HCT116 (cell line): Measurements from ENCODE around the gene TJP1. TPM values are rescaled to one million over a fixed set of nuclear protein-coding genes. Genes with fewer than 3 reads are reported as not detected.

Experiments used
- ATAC-seq: fragments of 200-7000 bp; cut with Tn5 transposase; 2 replicates; pipeline ENCODE4 v1.9.1; 2020; ENCODE audit warnings: mild to moderate bottlenecking, moderate library complexity
- BruUV-seq: library from RNA; stranded (reverse); fragments of 400-500 nt; replicated peaks from 2 replicates; lab custom pipeline; 2021; lab: Mats Ljungman, UMichigan
- CTCF ChIA-PET: fragments of 300-600 bp; sonication (Branson Sonifier 250); formaldehyde crosslinking; loops from one replicate; lab custom pipeline; 2021; ENCODE audit warnings: antibody characterized with exemption; lab: Charles Lee
- POLR2A ChIA-PET: fragments of 300-600, 350-600 bp; sonication (Branson Sonifier 250); formaldehyde crosslinking; loops from one replicate; lab custom pipeline; 2021; ENCODE audit warnings: antibody characterized with exemption; lab: Charles Lee
- RAD21 ChIA-PET, 2 experiments: fragments of 300-600 bp; sonication (Branson Sonifier 250); formaldehyde crosslinking; loops; one replicate each; lab custom pipeline; 2023; ENCODE audit warnings: low total read pairs in 2 of 2; ENCODE audit not compliant: uncharacterized antibody in 2 of 2, unreplicated experiment in 2 of 2, low non-redundant PET in 1 of 2; lab: Charles Lee
- DNase-seq: peaks from one replicate; pipeline ENCODE4 v3.0.0-alpha.2; 2010; ENCODE audit warnings: low read depth, low spot score
- H2AFZ ChIP-seq: fragments of 200-600 bp; shearing (Covaris generic), sonication (generic); 2 replicates; pipeline ENCODE4 v1.6.1; 2017; ENCODE audit warnings: low read depth, mixed run types, mixed read lengths, antibody characterized with exemption, low read length; ENCODE audit not compliant: poor library complexity, severe bottlenecking
- H3K27ac ChIP-seq: 2 replicates; pipeline ENCODE4 v1.5.1; 2012; ENCODE audit warnings: low read depth, low read length
- H3K27me3 ChIP-seq: fragments of 200-600 bp; sonication (generic); 2 replicates; pipeline ENCODE4 v1.6.1; 2016; ENCODE audit warnings: mixed run types, low read length, mixed read lengths; ENCODE audit not compliant: insufficient read depth
- H3K36me3 ChIP-seq, 2 experiments: fragments of 200-500 bp in 1 of 2; fragments of 200-600 bp in 1 of 2; sonication (Bioruptor generic) in 1 of 2; sonication (generic) in 1 of 2; 2 replicates each; pipeline versions ENCODE4 v1.5.1 to v1.6.1; 2014 to 2016; ENCODE audit warnings: low read length in 2 of 2, inconsistent platforms in 1 of 2, mixed read lengths in 1 of 2, mixed run types in 1 of 2; ENCODE audit not compliant: insufficient read depth in 2 of 2, control insufficient read depth in 1 of 2
- H3K4me1 ChIP-seq, 2 experiments: fragments of 200-600 bp in 1 of 2; sonication (generic) in 1 of 2; 2 replicates each; pipeline versions ENCODE4 v1.5.1 to v1.6.1; 2012 to 2017; ENCODE audit warnings: low read length in 2 of 2, inconsistent platforms in 1 of 2, mild to moderate bottlenecking in 1 of 2, mixed read lengths in 1 of 2, mixed run types in 1 of 2, moderate library complexity in 1 of 2; ENCODE audit not compliant: insufficient read depth in 2 of 2, control insufficient read depth in 1 of 2
- H3K4me2 ChIP-seq: fragments of 200-600 bp; sonication (generic); 2 replicates; pipeline ENCODE4 v1.6.1; 2017; ENCODE audit warnings: mixed run types, low read length, mixed read lengths
- H3K4me3 ChIP-seq, 2 experiments: fragments of 200-600 bp in 1 of 2; sonication (generic) in 1 of 2; replicated peaks in 1 of 2; 2 replicates each; pipeline ENCODE4 v1.5.1; 2011 to 2016; ENCODE audit warnings: low read length in 2 of 2, control low read depth in 1 of 2, low read depth in 1 of 2, mild to moderate bottlenecking in 1 of 2, mixed read lengths in 1 of 2, mixed run types in 1 of 2
- H3K79me2 ChIP-seq: fragments of 200-600 bp; sonication (generic); 2 replicates; pipeline ENCODE4 v1.6.1; 2017; ENCODE audit warnings: mild to moderate bottlenecking, mixed run types, low read length, moderate library complexity, mixed read lengths; ENCODE audit not compliant: insufficient read depth
- H3K9ac ChIP-seq: fragments of 200-600 bp; sonication (generic); 2 replicates; pipeline ENCODE4 v1.6.1; 2016; ENCODE audit warnings: low read length, mixed read lengths
- H3K9me2 ChIP-seq: fragments of 200-600 bp; sonication (generic), shearing (Covaris generic); 2 replicates; pipeline ENCODE4 v1.6.1; 2017; ENCODE audit warnings: mixed run types, mild to moderate bottlenecking, moderate library complexity; ENCODE audit not compliant: insufficient read depth
- H3K9me3 ChIP-seq, 2 experiments: fragments of 200-500 bp in 1 of 2; fragments of 200-600 bp in 1 of 2; sonication (Bioruptor generic) in 1 of 2; sonication (generic) in 1 of 2; 2 replicates each; pipeline ENCODE4 v1.6.1; 2014 to 2017; ENCODE audit warnings: low read length in 2 of 2, mixed read lengths in 2 of 2, inconsistent platforms in 1 of 2, low read depth in 1 of 2, mild to moderate bottlenecking in 1 of 2, mixed run types in 1 of 2, moderate library complexity in 1 of 2; ENCODE audit not compliant: control insufficient read depth in 1 of 2, insufficient read depth in 1 of 2
- H4K20me1 ChIP-seq: fragments of 200-600 bp; sonication (generic), shearing (Covaris generic); 2 replicates; pipeline ENCODE4 v1.6.1; 2017; ENCODE audit warnings: mixed run types, mild to moderate bottlenecking, moderate library complexity; ENCODE audit not compliant: insufficient read depth
- CEBPB ChIP-seq: IDR thresholded peaks from 2 replicates; pipeline ENCODE4 v1.6.1; 2012; ENCODE audit warnings: low read depth
- ELF1 ChIP-seq: IDR thresholded peaks from 2 replicates; pipeline ENCODE4 v1.6.1; 2012; ENCODE audit warnings: low read depth, borderline replicate concordance
- EZH2phosphoT487 ChIP-seq: fragments of 200-600 bp; IDR thresholded peaks from 2 replicates; pipeline ENCODE4 v1.6.1; 2018; ENCODE audit warnings: antibody characterized with exemption, borderline replicate concordance
- FOSL1 ChIP-seq: IDR thresholded peaks from 2 replicates; pipeline ENCODE4 v1.6.1; 2012; ENCODE audit warnings: low read depth
- JUND ChIP-seq: IDR thresholded peaks from 2 replicates; pipeline ENCODE4 v1.6.1; 2012
- MAX ChIP-seq: IDR thresholded peaks from 2 replicates; pipeline ENCODE4 v1.6.1; 2012
- POLR2A ChIP-seq: IDR thresholded peaks from 2 replicates; pipeline ENCODE4 v1.7.0; 2011; ENCODE audit warnings: borderline replicate concordance; ENCODE audit not compliant: insufficient read depth, insufficient read length; ENCODE audit errors: extremely low read depth
- POLR2AphosphoS5 ChIP-seq: IDR thresholded peaks from 2 replicates; pipeline ENCODE4 v1.6.1; 2011; ENCODE audit warnings: mild to moderate bottlenecking, low read depth, low read length, moderate library complexity
- RAD21 ChIP-seq: IDR thresholded peaks from 2 replicates; pipeline ENCODE4 v1.6.1; 2012; ENCODE audit warnings: low read depth, mild to moderate bottlenecking
- SIN3A ChIP-seq: IDR thresholded peaks from 2 replicates; pipeline ENCODE4 v1.6.1; 2012; ENCODE audit warnings: low read depth
- SP1 ChIP-seq: IDR thresholded peaks from 2 replicates; pipeline ENCODE4 v1.6.1; 2012; ENCODE audit warnings: low read depth
- SRF ChIP-seq: IDR thresholded peaks from 2 replicates; pipeline ENCODE4 v1.6.1; 2012; ENCODE audit warnings: low read depth
- TCF7L2 ChIP-seq: IDR thresholded peaks from 2 replicates; pipeline ENCODE4 v1.7.0; 2011; ENCODE audit warnings: borderline replicate concordance, inconsistent platforms; ENCODE audit not compliant: insufficient read depth, insufficient read length; ENCODE audit errors: extremely low read depth
- ZFX ChIP-seq: fragments of 450-650 bp; IDR thresholded peaks from 2 replicates; pipeline ENCODE4 v1.6.1; 2017
- ZNF274 ChIP-seq: fragments of 200-500 bp; sonication (Bioruptor generic); IDR thresholded peaks from 2 replicates; pipeline ENCODE4 v1.6.1; 2014; ENCODE audit warnings: mild to moderate bottlenecking, low read depth, low read length, inconsistent platforms
- intact Hi-C: fragments of 100-400 bp; cut with micrococcal nuclease; formaldehyde crosslinking; loops from 2 replicates; pipeline ENCODE4 v1.10.0; 2022
- total RNA-seq: library from RNA; stranded (reverse); gene quantifications from one replicate; pipeline ENCODE4 v1.2.1, GENCODE V29; 2021; ENCODE audit not compliant: unreplicated experiment
- TF ChIP-seq, protein P1 (sequence below): IDR thresholded peaks from 2 replicates; pipeline ENCODE4 v1.6.1; 2012
- TF ChIP-seq, protein P2 (sequence below), 3 experiments: fragments of 200-600 bp in 1 of 3; sonication (generic) in 1 of 3; IDR thresholded peaks in 2 of 3; conservative IDR thresholded peaks in 1 of 3; 2 replicates each; pipeline ENCODE4 v1.5.1; 2012 to 2017; ENCODE audit warnings: low read depth in 2 of 3, low read length in 2 of 3, antibody characterized with exemption in 1 of 3, borderline replicate concordance in 1 of 3, control low read depth in 1 of 3, mild to moderate bottlenecking in 1 of 3, mixed read lengths in 1 of 3, mixed run types in 1 of 3, moderate library complexity in 1 of 3; ENCODE audit not compliant: insufficient read depth in 1 of 3

Gene TJP1
- total RNA-seq, 1 experiment from 2014 or later = 83.6 TPM

GRCh38 chr15:29753506-29753905 is 68.8 kb downstream of the TJP1 start:
- ATAC-seq (no peak), DNase-seq (no peak)
- Histone ChIP-seq H2AFZ (no peak overlapping the region), H3K9ac (no peak overlapping the region), H3K27me3 (no peaks in the 10 kb centered on the region), H3K27ac (no peak overlapping the region), H3K4me2 (no peak overlapping the region), H3K36me3 (peaks cover 0 to 5% of the 10 kb centered on the region in 2 experiments; a peak in 1 of 4 replicates), H3K4me1 (no peaks in the 10 kb centered on the region), H3K9me3 (no peaks in the 10 kb centered on the region), H3K4me3 (no peak overlapping the region), H3K9me2 (no peaks in the 10 kb centered on the region), H4K20me1 (no peaks in the 10 kb centered on the region), H3K79me2 (peaks cover 24% of the 10 kb centered on the region)
- ChIA-PET CTCF (no interaction called here), POLR2A (no interaction called here), RAD21 (no interaction called here)
- no TSS peak for BruUV-seq
- TF ChIP-seq EZH2phosphoT487 (no peak), ELF1 (no peak), ZFX (no peak), RAD21 (no peak), SP1 (no peak), SIN3A (no peak), MAX (no peak), SRF (no peak), JUND (no peak), TCF7L2 (no peak), FOSL1 (no peak), POLR2A (no peak)
- intact Hi-C loops = no loop called here

- Histone ChIP-seq H3K27me3 (no peaks in the 10 kb centered on the region), H3K4me2 (no peak overlapping the region), H4K20me1 (no peaks in the 10 kb centered on the region), H3K79me2 (peaks cover 20% of the 10 kb centered on the region), H3K4me1 (no peaks in the 10 kb centered on the region), H3K9ac (no peak overlapping the region), H3K36me3 (peaks cover 0 to 5% of the 10 kb centered on the region in 2 experiments; a peak in 2 of 4 replicates), H3K4me3 (no peak overlapping the region), H3K27ac (no peak overlapping the region), H3K9me2 (no peaks in the 10 kb centered on the region), H3K9me3 (no peaks in the 10 kb centered on the region), H2AFZ (no peak overlapping the region)
- ChIA-PET RAD21 (no interaction called here), POLR2A (interaction anchor here (1.0 kb wide), 1 partner anchor 175 kb away, joined by 3 read pairs; no protein-coding TSS in a partner anchor), CTCF (interaction anchor here (8.4 kb wide), 1 partner anchor 174 kb away, joined by 180 read pairs; no protein-coding TSS in a partner anchor)
- DNase-seq (no peak), ATAC-seq (no peak)
- intact Hi-C loops = no loop called here
- BruUV-seq = no TSS peak
- TF ChIP-seq MAX (no peak), JUND (no peak), SP1 (no peak), ZNF274 (no peak), TCF7L2 (no peak), POLR2AphosphoS5 (no peak), ELF1 (no peak), CEBPB (no peak)
- TF ChIP-seq, protein P1, sequence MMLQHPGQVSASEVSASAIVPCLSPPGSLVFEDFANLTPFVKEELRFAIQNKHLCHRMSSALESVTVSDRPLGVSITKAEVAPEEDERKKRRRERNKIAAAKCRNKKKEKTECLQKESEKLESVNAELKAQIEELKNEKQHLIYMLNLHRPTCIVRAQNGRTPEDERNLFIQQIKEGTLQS = no peak
- TF ChIP-seq, protein P2, sequence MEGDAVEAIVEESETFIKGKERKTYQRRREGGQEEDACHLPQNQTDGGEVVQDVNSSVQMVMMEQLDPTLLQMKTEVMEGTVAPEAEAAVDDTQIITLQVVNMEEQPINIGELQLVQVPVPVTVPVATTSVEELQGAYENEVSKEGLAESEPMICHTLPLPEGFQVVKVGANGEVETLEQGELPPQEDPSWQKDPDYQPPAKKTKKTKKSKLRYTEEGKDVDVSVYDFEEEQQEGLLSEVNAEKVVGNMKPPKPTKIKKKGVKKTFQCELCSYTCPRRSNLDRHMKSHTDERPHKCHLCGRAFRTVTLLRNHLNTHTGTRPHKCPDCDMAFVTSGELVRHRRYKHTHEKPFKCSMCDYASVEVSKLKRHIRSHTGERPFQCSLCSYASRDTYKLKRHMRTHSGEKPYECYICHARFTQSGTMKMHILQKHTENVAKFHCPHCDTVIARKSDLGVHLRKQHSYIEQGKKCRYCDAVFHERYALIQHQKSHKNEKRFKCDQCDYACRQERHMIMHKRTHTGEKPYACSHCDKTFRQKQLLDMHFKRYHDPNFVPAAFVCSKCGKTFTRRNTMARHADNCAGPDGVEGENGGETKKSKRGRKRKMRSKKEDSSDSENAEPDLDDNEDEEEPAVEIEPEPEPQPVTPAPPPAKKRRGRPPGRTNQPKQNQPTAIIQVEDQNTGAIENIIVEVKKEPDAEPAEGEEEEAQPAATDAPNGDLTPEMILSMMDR (IDR thresholded peaks at IDR 0.05 in 2 of 3, conservative IDR thresholded peaks at IDR 0.05 in 1 of 3; ENCODE audit: borderline replicate concordance in 1 of 3, insufficient read depth in 1 of 3, low read depth in 2 of 3, low read length in 2 of 3) = no peak
These were observed 71.5 kb downstream of the TJP1 start for GRCh38 chr15:29750754-29751153.
